COR-L47 (cell line): ENCODE measurements around the gene ART1.
"Not testable (repeated sequence)": the region's sequence is repeated elsewhere in the genome, so short reads cannot be mapped to it uniquely, and the experiment has no call there.

Source experiments
- DNase-seq: peaks from one replicate; lab custom pipeline; 2025; lab: John Stamatoyannopoulos, UW

ART1 gene

DNA sequence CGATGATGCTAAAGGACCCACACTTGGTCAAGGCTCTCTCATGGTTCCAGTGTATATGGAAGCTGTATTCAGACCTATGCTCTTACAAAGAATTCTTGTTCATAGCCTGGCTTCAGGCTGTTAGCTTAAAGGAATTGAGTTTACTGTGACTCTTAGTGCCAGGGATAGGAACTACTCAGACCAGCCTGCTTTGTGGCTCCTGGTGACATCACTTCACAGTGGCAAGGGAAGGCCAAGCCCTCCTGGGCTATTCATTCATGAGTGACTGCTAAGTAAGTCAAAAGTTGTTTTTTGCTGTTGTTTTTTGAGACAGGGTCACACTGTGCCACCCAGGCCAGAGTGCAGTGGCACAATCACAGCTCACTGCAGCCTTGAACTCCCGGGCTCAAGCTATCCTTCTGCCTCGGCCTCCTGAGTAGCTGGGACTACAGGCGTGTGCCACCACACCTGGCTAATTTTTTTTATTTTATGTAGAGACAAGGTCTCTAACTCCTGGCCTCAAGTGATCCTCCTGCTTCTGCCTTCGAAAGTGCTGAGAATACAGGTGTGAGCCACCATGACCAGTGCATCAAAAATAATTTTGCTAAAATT, 12.8 kb upstream of the ART1 start:
- no peak for DNase-seq

GRCh38 chr11:3635641-3636375, 9.1 kb upstream of the ART1 start:
- no peak for DNase-seq

GRCh38 chr11:3637201-3637600, 7.7 kb upstream of the ART1 start:
- no peak for DNase-seq

GRCh38 chr11:3638513-3638912, 6.4 kb upstream of the ART1 start:
- no peak for DNase-seq

- DNase-seq, result no peak
Observed at GRCh38 chr11:3639841-3640240, 5.1 kb upstream of the ART1 start.

DNA sequence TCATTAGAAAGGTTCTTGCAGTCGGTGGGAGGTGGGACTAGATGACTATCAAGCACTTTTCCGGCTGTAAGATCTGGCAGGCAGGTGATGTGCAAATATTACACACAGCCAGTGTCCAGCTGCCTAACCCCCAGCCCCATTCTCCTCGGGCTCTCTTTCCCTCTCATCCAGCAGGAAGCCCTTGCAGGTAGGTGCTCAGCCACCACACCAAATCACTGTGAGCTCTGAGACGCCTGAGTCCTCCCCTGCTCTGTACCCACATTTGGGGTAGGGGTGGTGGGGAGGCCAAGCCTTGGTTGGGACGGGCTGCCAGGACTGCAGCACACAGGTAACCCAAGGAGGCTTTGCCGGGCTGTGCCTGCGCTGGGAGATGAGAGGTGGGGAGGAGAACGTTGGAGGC, 3.7 kb upstream of the ART1 start:
- no peak for DNase-seq

GRCh38 chr11:3641701-3642070, 3.2 kb upstream of the ART1 start, which contains the start of gene ART5:
TSS of gene ART5 (minus strand) at chr11:3641992. CDS start at chr11:3641862, 130 bp downstream.
- no peak for DNase-seq

DNA sequence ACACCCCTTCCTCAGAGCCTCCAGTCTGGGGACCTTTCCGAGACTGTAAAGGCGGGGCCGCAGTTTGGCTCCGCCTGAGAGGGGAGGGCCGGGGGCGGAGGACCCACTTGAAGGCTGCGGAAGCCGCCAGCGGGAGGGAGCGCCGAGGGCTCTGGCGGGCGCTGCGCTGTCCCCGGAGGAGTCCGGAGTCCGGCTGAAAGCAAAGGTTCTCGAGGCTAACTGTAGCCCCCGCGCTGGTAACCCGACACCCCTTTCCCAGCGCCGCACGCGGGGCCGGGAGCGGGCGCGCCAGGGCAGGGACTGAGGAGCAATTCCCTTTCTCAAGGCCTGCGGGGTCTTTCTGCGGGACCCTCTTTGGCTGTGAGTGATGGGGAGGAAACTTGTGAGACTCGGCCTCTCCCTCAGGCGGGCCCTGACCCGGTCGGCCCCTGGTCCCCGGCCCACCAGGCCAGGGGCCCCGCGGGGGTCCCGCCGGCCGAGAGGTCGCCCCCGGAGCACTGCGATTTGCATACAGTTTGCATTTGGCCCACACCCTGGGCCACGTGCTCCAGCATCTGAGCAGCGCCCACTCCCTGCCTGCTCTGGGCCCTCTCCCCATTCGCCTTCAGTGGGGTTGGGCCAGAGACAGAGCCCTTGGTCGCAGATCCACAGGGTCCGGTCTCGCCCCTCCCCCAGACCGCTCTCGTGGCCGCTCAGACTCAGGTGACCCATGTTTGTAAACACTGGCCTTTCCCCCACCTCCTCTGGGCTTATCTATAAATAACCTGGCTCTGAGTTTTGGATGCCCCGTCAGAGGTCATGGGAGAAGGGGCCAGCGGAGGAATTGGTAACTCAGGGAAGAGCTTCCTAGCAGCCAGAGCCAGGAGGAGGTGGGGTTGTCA, 2.6 kb upstream of the ART1 start:
- peak; percentile 29 for DNase-seq

DNA sequence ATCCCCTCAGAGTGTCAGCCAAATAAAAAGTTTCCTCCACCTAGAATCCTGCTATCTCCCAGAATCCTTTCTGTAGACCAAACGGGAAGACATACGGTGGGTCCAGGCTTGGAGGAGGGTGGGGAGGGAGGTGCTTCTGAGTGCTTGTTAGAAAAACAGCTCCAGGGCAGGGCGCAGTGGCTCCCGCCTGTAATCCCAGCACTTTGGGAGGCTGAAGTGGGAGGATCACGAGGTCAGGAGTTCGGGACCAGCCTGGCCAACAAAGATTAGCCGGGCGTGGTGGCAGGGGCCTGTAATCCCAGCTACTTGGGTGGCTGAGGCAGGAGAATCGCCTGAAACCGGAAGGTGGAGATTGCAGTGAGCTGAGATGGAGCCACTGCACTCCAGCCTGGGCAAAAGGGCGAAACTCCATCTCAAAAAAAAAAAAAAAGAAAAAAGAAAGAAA, 1.8 kb upstream of the ART1 start:
- not testable (repeated sequence) for DNase-seq

DNA sequence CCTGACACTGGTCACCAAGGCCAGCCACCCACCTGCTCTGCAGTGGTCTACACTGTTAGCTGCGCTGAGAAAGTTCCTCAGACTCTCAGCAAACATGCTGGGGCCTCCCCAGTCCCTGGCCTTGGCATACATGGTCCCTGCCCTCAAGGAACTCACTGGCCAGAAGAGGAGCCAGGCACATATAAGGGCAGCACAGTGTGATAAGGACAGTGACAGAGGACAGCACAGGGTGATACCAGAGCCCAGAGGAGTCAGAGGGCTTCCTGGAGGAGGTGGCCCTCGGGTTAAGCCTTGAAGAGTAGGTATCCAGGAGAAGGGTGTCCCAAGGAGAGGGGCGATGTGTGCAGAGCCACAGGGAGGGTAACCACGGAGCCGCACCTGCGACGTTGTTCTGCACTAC, 624 bp downstream of the ART1 start:
- DNase-seq, result no peak

DNA sequence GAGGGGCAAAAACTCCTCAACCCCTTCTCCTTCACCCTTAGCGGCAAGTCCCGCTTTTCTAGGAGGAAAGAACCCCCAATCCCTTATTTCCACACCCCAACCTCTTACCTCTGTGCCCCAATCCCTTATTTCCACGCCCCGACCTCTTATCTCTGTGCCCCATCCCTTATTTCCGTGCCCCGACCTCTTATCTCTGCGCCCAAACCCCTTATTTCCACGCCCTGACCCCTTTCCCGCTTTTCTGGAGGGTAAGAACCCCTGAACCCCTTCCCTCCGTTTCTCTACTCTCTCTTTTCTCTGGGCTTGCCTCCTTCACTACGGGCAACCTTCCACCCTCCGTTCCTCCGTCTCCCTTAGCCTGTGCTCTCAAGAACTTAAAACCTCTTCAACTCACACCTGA, 3.9 kb downstream of the ART1 start:
- not testable (repeated sequence) for DNase-seq

DNA sequence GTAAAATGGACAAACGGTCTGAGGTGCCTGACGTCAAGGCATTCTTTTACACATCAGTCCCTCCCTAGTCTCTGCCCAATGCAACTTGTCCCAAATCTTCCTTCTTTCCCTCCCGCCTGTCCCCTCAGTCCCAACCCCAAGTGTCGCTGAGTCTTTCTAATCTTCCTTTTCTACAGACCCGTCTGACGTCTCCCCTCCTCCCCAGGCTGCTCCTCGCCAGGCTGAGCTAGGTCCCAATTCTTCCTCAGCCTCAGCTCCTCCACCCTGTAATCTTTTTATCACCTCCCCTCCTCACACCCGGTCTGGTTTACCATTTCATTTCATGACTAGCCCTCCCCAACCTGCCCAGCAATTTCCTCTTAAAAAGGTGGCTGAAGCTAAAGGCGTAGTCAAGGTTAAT, 4.4 kb downstream of the ART1 start:
- not testable (repeated sequence) for DNase-seq

GRCh38 chr11:3652514-3652913, 7.6 kb downstream of the ART1 start:
- DNase-seq, result not testable (repeated sequence)

DNA sequence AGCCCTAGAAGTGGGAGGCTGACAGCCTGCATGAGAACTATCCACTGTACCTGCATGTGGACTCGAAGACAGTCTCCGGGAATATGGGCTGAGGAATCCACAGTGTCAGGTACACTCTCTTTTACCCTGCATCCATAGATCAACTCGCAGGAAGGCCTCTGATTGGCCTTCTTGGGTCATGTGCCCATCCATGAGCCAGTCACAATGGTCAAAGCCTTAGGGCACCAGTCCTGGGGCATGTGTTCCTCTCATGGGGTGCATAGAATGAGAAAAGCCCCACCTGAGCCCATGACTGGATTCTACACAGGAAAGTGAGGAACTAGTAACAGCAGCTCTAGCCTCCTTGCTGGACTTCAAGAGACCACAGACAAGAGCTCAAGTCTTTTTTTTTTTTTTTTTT, 10.6 kb downstream of the ART1 start:
- no peak for DNase-seq

GRCh38 chr11:3657331-3657730, 12.4 kb downstream of the ART1 start:
- DNase-seq, result not testable (repeated sequence)

DNA sequence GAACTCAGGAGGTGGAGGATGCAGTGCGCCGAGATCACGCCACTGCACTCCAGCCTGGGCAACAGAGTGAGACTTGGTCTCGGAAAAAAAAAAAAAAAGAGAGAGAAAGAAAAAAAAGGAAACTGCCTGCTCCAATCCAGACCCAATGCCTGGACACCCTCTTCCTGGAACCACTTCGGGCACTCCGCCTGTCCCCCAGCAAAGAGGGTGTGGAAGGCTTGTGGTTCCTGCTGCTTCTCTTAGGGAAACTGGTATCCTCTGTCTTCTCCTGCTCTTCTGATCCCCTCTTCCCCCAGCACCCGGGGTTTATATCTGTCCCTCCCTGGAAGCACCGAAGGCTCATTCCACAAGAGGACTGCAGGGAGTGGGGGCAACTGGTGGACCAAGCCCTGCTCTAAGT, 13.3 kb downstream of the ART1 start:
- DNase-seq, result no peak

- no peak for DNase-seq
Observed at GRCh38 chr11:3659595-3660515, 14.9 kb downstream of the ART1 start.

- no peak for DNase-seq
Observed at GRCh38 chr11:3660960-3661359, 16.0 kb downstream of the ART1 start.

- DNase-seq, result no peak
Observed at GRCh38 chr11:3662856-3663255, 17.9 kb downstream of the ART1 start.

DNA sequence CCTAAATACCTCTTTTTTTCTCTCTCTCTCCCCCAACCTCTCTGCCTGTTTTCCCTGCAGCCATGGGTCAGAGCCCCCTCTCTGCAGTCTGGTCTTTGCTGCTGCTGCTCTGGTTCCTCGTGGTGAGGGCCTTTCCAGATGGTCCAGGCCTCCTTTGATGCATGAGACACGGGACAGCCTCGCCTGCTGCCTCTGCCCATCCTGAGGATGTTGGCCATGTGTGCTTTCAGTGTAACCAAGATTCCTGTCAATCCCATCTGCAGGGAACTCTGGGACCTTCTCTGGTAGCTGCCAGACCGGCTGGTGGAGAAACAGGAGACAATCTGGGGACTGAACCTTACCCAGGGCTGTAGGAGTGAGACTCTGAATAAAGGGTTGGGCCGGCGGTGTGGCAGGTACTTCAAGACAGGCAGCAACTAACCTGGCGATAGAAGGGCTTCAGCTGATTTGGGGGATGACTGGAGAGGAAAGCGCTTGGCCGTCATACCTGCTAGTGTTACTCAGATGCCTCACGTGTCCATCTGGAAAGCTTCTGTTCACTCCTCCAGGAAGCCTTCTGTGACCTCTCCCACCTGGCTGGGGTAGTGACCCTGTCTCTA, 19.2 kb downstream of the ART1 start:
- no peak for DNase-seq

GRCh38 chr11:3665336-3666022, 20.6 kb downstream of the ART1 start:
- no peak for DNase-seq
